Stimulated activated CD8-positive, alpha-beta memory T cell treated with anti-CD3 and anti-CD28 coated beads, Interleukin-15, amount 100 ng/mL, for 48 hours (primary cell): ENCODE data around the gene NAGA.
"Not testable (repeated sequence)": the region's sequence is repeated elsewhere in the genome, so short reads cannot be mapped to it uniquely, and the experiment has no call there.

Source experiments
- DNase-seq, 2 donors: peaks; one replicate each; pipeline ENCODE4 v3.0.0-alpha.2; 2020; ENCODE audit warnings: low read depth in 2 of 2

The NAGA gene

DNA sequence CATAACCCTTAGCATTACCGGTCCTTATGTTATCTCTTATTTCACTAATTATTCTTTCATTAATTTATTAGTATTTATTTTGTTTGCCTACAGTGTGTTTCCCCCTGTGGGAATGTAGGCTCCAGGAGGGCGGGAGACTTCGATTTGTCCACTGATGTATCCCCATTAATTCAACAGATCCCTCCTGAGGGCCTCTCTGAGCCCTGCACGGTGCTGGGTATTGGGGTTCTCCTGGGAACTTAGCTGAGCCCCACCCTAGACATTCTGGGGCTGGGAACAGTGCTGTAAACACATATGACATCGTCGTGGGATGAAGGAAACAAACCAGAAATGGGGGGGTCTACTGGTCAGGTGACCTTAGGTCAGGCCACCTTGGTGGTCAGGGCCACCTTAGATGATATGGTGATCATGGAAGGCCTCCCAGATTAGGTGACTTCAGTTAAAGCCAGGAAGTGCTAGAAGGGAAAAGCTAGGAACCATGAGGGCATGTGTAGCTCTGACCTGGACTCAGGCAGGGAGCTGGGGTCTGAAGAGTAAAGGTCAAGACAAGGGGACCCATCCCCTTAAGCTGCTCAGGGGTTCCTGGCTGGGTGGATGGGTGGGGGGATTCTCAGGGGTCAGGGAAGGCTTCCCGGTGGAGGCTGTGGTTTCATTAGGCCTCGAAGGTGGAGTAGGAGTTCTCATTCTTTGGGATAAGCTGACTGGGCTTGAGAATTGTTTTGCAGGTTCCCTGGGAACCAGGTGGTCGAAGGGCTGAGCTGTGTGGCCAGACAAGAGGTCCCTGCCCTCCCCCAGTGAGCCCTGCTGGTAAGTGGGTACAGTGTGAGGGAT, 4.4 kb upstream of the NAGA start:
- no peak for DNase-seq

DNA sequence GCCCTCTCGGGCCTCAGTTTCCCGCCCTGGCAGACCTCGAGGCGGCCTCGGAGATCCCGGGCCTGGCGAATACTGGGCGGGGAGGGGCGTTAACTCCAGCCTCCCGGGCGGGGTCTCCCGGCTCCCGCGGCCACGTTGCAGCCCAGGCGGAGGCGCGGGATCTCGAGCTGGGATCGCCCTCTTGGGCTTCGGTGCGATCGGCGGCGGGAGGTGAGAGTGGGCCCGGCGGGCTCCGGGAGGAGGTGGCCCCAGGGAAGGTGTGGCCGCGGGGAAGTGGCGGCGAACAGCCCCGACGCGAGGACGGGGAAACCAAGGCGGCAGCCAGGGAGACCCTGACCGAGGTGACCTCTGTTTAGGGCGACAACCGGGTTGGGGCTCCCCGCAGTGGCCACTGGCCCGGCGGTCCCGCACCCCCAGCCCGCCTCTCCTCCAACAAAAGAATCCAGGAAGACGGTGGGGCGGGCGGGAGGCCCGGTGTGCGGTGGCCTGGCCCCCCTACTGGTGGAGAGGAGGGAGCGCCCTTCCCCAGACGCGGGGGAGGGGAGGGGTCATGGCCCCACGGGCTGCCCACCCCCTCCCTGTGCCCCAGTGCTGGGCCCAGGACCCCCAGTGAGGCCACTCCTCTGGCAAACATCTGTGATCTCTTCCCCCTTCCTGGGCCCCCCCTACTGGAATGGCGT, 3.7 kb upstream of the NAGA start, which contains the start of gene PHETA2:
Gene PHETA2 (plus strand): TSS at position 117 of the 680 bp plus-strand sequence. CDS start 3,046 bp downstream, outside the sequence.
- peak in 1 of 2 donors; percentile 30 for DNase-seq

- no peak for DNase-seq
Measured at GRCh38 chr22:42073621-42074041, 3.0 kb upstream of the NAGA start.

DNA sequence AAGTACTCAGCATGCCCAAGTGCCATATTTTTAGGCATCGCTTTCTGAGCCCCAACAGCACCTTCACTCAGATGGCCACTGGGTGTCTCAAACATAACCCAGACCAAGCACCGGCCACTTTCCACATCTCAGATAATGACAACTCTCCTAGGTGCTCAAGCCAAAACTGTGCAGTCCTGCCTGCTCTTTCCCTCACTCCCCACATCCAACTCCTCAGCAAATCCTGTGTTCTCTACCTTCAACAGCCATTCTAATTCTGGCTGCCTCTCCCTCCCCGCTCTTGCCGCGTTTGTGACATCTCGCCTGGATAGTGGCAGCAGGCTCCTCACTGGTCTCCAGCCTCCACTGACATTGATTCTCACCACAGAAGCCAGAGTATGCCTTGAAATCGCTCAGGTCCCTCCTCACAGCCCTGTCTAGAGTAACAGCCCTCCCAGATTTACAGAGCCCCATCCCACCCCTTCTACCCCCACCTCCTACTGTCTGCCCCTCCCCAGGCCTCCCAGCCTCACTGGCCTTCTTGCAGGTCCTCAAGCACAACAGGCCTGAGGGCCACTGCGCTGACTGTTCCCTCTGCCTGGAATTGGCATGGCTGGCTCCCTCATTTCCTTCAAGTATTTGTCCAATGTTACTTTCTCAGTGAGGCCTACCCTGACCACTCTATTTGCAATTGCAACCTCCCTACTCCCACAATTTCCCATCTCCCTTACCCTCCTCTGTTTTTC, 2.2 kb upstream of the NAGA start:
- DNase-seq: no peak

DNA sequence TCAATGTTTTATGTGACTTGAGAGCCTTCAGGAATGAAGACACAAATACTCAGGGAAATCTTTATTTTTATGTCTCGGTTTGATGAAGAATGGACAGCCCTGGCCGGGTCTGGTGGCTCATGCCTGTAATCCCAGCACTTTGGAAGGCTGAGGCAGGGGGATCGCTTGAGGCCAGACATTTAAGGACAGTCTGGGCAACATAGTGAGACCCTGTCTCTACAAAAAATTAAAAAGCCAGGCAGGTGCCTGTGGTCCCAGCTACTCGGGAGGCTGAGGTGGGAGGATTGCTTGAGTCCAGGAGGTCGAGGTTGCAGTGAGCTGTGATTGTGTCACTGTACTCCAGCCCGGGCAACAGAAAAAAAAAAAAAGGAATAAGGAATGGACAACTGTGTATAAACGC, 896 bp upstream of the NAGA start:
- DNase-seq: not testable (repeated sequence)

GRCh38 chr22:42069801-42070516, 653 bp downstream of the NAGA start:
- no peak for DNase-seq

DNA sequence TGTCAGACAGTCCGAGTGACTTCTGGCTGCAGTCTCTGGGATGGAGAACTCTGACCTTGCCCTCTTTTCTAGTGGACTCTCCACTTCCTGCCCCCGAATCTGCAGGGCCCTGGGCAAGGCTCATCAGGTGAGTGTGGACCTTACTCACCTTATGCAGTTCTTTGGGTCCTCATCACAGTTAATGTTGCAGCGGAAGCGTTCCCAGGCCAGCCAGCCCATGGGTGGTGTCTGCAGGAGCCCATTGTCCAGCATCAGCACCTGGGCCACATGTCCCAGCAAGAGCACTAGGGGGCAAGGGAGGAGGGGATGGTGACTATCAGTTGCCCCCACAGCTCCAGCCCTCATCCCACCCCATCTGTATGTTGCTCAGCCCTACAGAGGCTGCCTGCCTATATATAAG, 2.3 kb downstream of the NAGA start:
- no peak for DNase-seq

GRCh38 chr22:42067671-42068251, 2.9 kb downstream of the NAGA start:
- no peak for DNase-seq

DNA sequence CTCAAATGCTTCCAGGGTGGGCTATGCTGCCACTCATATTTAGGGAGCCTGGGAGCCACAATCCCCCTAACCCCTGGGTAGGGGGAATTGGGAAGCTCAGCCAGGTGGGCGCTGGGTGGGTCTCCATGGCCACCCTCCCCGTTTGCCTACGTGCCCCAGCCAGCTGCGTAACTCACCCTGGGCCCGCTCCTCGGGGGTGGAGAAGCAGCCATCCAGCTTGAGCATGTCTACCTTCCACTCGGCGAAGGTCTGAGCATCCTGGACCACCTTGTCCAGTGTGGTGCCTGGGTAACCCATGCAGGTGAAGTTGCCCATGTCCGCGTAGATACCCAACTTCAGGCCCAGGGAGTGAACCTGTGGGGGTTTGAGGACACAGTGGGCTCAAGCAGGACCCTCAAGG, 3.7 kb downstream of the NAGA start:
- DNase-seq: no peak

DNA sequence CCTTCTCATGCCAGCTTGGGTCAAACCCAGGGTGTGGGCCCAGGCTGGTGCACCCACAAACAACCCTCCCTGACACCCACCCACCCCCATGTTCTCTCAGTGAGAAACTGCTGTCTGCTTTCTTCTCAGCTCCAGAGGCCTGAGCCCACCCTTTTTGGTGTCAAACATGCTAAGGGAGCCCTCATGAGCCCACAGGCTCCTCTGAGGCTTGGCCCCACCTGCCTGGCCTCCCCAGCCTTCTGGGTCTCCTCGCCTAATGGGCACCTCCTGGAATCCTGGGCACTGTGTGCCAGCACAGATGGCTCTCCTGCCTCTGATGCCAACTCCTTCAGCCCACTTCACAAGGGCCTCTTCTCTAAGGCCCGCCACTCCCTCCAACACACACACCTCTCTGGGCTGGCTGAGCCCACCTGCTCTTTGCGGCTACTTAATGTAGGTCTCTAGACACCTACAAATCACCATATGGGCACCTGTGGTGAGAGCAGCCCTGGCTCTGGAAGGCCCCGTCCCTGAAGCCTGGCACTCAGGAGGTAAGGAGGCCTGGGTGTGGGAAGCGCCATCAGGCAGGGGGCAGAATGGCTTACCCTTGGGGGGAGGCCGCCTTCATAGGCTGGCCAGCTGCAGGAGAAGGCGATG, 4.4 kb downstream of the NAGA start:
- DNase-seq: no peak

- no peak for DNase-seq
Measured at GRCh38 chr22:42065438-42066125, 5.0 kb downstream of the NAGA start.

GRCh38 chr22:42064629-42065028, 6.0 kb downstream of the NAGA start:
- no peak for DNase-seq

GRCh38 chr22:42062506-42063170, 8.0 kb downstream of the NAGA start:
- no peak for DNase-seq

- no peak for DNase-seq
Measured at GRCh38 chr22:42061041-42061440, 9.6 kb downstream of the NAGA start.

DNA sequence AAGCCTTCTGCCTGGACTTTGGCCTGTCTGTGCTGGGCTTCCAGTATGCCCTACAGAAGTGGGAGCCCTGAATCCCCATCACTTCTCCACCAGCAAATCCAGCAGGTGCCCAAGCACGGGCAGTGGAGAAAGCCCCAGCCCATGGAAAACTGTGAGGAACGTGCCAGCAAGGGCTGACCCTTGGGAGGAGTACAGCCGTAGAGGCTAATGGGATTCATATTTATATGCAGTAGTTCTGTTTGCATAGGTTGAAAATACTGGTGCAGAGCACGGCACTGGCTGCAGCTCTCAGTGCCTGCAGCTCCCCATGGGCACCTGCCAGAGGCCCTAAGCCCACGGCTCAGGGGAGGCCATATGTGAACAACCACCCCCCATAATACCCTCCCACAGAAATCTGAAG, 10.1 kb downstream of the NAGA start:
- DNase-seq: no peak

- no peak for DNase-seq
Measured at GRCh38 chr22:42056757-42057511, 13.7 kb downstream of the NAGA start.

DNA sequence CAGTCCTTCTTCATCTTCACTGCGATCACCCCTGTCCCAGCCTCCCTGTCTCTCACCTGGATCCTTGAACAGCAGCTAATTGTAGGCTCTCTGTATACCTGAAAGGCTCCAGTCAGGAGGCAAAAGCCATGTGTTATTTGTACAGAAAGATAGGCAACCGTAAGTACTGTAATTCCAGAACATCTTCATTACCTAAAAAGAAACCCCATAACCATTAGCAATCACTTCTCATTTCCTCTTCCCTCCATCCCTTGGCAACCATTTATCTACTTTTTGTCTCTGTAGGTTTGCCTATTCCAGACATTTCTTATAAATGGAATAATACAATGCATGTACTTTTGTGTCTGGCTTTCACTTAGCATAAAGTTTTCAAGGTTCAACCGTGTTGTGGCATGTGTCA, 17.8 kb downstream of the NAGA start:
- DNase-seq: no peak

GRCh38 chr22:42050641-42051180, 19.9 kb downstream of the NAGA start:
- no peak for DNase-seq

DNA sequence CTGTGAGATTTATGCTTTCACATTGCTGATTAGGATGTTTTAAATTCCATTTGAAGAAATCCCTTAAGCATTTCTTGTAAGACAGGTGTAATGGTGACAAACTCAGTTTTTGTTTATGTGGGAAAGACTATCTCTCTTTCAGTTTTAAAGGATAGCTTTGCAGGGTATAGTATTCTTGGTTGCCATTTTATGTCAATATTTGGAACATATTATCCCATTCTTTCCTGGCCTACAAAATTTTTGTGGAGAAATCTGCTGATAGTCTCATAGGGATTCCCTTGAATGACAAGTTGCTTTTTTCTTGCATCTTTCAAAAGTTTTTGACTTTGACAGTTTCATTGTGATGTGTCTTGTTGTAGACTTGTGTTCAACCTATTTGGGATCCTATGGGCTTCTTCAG, 28.8 kb downstream of the NAGA start:
- DNase-seq: no peak
